GM18508 (cell line): ENCODE results near the gene PRSS8.

Source experiments
- ATAC-seq: cut with Tn5 transposase; IDR thresholded peaks from one replicate; pipeline ENCODE4 v1.9.1; 2021; ENCODE audit warnings: moderate number of reproducible peaks; ENCODE audit not compliant: insufficient read depth, unreplicated experiment

Gene PRSS8

GRCh38 chr16:31130336-31130891 is 5.1 kb downstream of the PRSS8 start:
- no peak for ATAC-seq

DNA sequence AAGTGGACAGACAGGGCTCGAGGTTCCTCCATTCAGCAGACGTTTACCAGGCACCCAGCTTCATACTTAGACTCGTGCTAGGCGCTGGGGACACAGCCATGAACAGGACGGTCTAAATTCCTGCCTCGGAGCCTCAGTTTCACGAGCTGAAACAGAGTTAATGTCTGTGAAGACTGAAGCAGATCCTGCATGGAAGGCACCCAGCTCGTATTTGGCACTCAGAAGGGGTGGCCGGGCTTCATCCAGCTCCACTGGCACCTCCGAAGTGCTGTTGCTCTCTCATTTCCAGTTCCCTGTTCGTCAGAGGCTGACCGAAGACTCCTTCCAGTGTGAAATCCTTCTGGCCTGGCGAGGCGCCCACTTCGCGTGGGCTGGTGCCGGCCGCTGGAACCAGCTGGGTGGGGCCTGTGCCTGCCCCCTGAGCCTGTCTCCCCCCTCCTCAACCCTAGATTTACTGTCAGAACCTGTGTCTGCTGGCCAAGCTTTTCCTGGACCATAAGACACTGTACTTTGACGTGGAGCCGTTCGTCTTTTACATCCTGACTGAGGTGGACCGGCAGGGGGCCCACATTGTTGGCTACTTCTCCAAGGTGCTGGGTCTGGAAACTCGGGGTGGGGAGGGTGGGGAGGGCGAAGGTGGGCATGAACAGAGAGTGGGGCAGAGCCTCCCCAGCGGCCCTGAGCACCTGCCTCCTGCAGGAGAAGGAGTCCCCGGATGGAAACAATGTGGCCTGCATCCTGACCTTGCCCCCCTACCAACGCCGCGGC is 5.8 kb downstream of the PRSS8 start:
- no peak for ATAC-seq

GRCh38 chr16:31128711-31129567 is 6.6 kb downstream of the PRSS8 start:
- no peak for ATAC-seq

DNA sequence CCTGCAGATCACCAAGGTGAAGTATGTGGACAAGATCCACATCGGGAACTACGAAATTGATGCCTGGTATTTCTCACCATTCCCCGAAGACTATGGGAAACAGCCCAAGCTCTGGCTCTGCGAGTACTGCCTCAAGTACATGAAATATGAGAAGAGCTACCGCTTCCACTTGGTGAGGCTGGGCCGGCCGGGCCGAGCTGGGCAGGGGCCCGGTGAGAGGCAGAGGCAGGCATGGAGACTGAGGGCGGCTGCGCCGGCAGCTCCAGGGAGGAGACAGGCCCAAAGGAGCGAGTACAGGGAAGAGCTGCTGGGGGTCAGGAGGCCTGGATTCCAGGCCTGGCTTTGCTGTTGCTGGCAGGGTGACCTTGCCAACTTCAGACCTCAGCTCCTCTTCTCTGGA is 8.3 kb downstream of the PRSS8 start:
- ATAC-seq, result no peak

DNA sequence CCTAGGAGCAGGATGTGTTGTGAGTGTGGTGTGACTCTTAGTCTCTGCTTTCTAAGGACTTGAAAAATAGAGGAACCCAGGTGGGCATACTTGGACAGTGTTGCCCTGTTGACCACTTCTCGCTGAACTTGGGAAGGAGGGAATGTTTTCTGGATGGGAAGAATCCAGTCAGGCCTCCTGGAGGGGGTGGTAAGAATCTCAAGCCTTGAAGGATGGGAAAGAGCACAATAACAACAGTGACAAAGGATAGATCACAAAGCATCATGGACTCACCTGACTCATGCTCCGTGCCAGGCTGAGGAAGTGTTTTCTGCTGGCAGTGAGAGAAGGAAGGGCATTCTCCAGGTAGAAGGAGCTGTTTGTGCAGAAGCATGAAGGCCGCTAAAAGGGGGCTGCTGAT is 9.7 kb downstream of the PRSS8 start:
- no peak for ATAC-seq

GRCh38 chr16:31120129-31120528 is 15.4 kb downstream of the PRSS8 start:
- no peak for ATAC-seq

DNA sequence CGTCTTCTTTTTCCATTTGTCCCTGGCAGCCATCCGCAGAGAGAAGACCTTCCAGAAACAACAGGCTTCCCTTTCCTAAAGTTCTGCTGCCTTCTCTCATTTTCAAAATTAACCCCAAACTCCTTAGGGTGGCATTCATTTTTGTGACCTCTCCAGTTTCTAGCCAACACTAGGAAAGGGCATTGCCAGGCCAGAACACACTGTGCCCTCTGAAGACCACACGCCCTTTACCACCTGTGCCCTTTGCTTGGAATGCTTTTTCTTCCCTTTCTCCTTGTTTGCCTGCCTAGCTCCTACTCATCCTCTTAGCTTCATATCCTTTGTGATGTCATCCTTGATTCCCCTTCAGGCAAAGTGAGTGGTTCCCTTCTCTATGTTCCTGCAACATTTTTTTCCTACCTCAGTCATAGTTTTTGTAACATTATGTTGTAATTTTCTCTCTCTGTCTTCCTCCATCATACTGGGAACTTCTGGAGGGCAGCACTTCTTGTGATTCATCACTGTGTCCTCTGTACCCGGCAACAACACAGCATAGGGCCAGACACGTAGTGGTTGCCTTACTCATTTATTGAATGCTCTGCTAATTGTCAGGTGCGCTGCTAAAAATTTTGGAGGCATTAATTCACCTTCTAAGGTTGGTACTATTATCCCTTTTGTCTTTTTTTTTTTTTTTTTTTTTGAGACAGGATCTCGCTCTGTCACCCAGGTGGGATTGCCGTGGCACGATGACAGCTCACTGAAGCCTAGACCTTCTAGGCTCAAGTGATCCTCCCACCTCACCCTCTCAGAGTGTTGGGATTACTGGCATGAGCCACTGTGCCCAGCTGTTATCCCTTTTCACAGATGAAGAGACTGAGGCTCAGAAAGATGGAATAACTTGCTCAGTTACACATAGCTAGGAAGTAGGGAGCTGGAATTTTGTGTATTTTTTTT is 17.0 kb downstream of the PRSS8 start:
- ATAC-seq, result no peak

DNA sequence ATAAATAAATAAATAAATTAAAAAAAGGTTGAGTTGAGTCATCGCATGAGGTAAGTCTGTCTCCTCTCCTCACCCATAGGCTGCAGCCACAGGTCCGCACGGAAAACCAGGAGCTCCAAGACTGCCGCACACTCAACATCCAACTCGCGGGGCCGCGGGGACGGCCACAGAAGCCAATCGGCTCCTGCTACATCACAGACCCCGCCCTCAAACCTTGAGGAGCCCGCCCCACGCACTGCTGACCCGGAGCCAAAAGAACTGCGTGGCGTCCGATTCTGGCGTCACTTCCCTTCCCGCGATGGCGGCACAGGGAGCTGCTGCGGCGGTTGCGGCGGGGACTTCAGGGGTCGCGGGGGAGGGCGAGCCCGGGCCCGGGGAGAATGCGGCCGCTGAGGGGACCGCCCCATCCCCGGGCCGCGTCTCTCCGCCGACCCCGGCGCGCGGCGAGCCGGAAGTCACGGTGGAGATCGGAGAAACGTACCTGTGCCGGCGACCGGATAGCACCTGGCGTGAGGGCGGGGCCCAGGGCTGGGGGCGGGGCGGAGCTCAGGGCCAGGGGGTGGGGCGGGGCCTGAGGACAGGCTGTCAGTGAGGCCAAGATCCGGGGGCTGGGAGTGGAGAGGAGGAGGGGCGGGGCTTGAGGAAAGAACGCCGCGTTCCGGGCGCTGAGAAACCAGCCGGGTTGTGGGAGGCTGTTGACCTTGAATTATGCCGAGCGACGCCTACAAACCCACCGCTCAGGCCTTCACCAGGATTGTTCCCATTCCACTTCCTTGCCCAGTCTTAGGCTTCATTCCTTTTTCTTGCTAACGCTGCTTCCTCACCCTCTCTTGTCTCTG is 17.9 kb downstream of the PRSS8 start, which contains the start of gene KAT8:
TSS of gene KAT8 (plus strand) at position 281 of the 839 bp plus-strand sequence. CDS start at position 299, 18 bp downstream.
- peak; percentile 54 for ATAC-seq

DNA sequence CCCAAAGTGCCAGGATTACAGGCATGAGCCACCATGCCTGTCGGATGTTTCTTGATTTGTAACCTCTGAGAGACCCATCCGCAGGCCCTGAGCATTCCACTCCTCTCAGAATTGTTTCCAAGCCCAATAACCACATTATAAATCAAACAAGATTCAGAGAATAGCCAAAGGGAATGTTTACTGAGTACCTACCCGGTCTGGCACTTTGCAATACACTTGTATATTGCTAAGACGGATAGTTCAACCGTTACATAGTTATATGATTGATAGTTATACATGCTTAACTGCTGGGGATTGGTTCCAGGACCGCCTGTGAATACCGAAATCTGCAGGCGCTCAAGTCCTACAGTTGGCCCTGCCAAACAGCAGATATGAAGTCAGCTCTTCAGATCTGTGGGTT is 21.1 kb downstream of the PRSS8 start:
- no peak for ATAC-seq

DNA sequence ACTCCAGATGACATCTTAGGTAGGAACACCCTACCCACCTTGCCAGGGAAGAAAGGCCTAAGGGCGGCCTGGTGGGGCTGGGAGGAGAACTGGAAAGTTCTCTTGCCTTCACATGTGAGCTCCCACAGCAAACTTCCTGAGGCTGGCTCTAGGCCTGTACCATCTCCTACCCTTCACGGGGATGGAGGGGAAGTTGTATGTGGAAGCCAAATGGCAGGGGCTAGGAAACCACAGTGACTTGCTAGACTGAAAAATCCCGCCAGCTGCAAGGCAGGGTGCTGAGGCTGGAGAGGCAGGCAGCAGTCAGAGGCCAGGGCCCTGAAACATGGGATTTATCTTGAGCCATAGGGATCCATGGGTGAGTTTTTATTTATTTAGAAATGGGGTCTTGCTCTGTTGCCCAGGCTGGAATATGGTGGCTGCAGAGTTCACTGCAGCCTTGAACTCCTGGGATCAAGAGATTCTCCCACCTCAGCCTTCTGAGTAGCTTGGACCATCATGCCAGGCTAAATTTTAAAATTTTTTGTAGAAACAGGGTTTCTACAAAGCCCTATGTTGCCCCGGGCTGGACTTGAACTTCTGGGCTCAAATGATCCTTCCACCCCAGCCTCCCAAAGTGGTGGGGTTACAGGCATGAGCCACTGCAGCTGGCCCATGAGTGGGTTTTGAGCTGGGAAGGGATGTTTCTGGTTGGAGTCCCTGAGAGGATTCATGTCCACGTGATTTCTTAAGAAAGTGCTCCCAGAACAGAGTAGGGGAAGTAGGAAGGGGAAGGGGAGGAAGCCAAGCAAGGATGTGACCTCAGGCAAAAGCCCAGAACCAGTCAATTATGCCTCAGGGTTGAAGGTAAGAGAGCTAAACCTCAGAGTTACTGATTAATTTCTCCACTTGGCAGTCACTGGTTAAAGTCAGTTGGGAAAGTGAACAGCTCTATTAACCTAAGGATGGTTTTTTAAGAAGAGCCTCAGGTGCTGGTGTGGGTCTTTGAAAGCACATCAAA is 22.1 kb downstream of the PRSS8 start:
- no peak for ATAC-seq

GRCh38 chr16:31112711-31113110 is 22.8 kb downstream of the PRSS8 start:
- ATAC-seq, result no peak

DNA sequence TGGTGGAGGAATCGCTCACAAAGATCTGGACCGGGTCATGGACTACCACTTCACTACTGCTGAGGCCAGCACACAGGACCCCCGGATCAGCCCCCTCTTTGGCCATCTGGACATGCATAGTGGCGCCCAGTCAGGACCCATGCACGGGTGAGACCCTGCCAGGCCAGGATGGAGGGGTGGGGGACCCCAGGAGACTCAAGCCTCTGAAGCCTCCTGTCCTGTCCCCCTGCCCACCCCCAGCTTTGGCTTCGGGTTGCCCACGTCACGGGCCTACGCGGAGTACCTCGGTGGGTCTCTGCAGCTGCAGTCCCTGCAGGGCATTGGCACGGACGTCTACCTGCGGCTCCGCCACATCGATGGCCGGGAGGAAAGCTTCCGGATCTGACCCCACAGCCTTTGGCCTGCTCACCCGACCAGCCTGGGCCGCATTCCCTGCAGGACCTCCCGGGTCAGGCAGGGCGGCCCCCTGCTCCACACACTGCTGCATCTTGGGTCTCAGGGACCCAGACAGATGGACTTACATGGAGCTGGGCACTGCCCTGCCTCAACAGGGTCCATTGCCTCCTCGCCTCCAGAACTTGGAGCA is 23.6 kb downstream of the PRSS8 start:
- no peak for ATAC-seq

GRCh38 chr16:31110106-31111034 is 25.2 kb downstream of the PRSS8 start:
- ATAC-seq, result no peak

DNA sequence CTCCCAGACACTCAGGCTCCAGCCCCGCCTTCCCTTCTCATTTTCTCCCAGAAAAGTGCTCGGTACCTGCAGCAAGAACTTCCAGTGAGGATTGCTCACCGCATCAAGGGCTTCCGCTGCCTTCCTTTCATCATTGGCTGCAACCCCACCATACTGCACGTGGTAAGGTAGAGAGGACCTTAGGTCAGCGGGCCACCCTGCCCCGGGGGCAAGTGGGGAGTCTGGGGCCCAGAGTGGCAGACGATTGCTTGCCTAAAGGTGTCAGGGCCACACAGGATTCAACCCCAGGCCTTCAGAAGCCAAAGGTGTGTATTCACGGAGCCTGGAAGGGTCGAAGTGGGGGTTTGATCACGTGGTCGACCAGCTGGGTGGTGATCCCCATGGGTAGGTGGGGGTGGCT is 25.9 kb downstream of the PRSS8 start:
- ATAC-seq, result no peak

- ATAC-seq, result no peak
Measured at GRCh38 chr16:31108794-31109558, 26.6 kb downstream of the PRSS8 start.
